NCI-H460 (cell line): ENCODE measurements around the gene ESYT2. TPM values are rescaled to one million over a fixed set of nuclear protein-coding genes. Genes with fewer than 3 reads are reported as not detected.
A peak's percentile ranks its signal among the peaks of the same experiment; 100 is the strongest.

Experiments used
- DNase-seq: peaks from one replicate; pipeline ENCODE4 v3.0.0-alpha.2; 2016; ENCODE audit warnings: low read depth; ENCODE audit errors: extremely low read depth
- total RNA-seq: library from RNA; depleted of rRNA; stranded (reverse); fragments of >200 nt; shearing (Covaris generic); gene quantifications from 2 replicates; pipeline ENCODE4 v1.2.3, GENCODE V29; 2014

Gene ESYT2
- total RNA-seq, 1 experiment from 2014 or later, result 126 TPM

GRCh38 chr7:158745057-158745715 lies 84.1 kb downstream of the ESYT2 start:
- no peak for DNase-seq

- DNase-seq, result no peak
These were observed 85.2 kb downstream of the ESYT2 start for GRCh38 chr7:158744070-158744469.

- DNase-seq, result no peak
These were observed 86.1 kb downstream of the ESYT2 start for GRCh38 chr7:158743219-158743618.

- DNase-seq, result no peak
These were observed 87.1 kb downstream of the ESYT2 start for GRCh38 chr7:158742065-158742821.

- DNase-seq, result no peak
These were observed 88.0 kb downstream of the ESYT2 start for GRCh38 chr7:158741294-158741666.

GRCh38 chr7:158740657-158741293 lies 88.5 kb downstream of the ESYT2 start:
- DNase-seq, result peak; percentile 19

GRCh38 chr7:158740013-158740656 lies 89.2 kb downstream of the ESYT2 start:
- DNase-seq, result no peak

- DNase-seq, result no peak
These were observed 90.5 kb downstream of the ESYT2 start for GRCh38 chr7:158738841-158739240.

GRCh38 chr7:158737064-158737695 lies 92.1 kb downstream of the ESYT2 start:
- DNase-seq, result no peak

- DNase-seq, result no peak
These were observed 93.4 kb downstream of the ESYT2 start for GRCh38 chr7:158735935-158736334.

GRCh38 chr7:158734861-158735260 lies 94.4 kb downstream of the ESYT2 start:
- DNase-seq, result peak; percentile 67

- DNase-seq, result no peak
These were observed 95.4 kb downstream of the ESYT2 start for GRCh38 chr7:158733775-158734494.

- DNase-seq, result no peak
These were observed 96.1 kb downstream of the ESYT2 start for GRCh38 chr7:158733220-158733519.

- DNase-seq, result no peak
These were observed 96.7 kb downstream of the ESYT2 start for GRCh38 chr7:158732494-158733219.

- no peak for DNase-seq
These were observed 97.5 kb downstream of the ESYT2 start for GRCh38 chr7:158731761-158732160.

- no peak for DNase-seq
These were observed 98.6 kb downstream of the ESYT2 start for GRCh38 chr7:158730383-158731346.

GRCh38 chr7:158729646-158730382 lies 99.5 kb downstream of the ESYT2 start:
- no peak for DNase-seq
